Ureter (tissue), 1 donor: ENCODE data around the gene EIF4G1. TPM values are rescaled to one million over a fixed set of nuclear protein-coding genes. Genes with fewer than 3 reads are reported as not detected.
A peak's percentile ranks its signal among the peaks of the same experiment; 100 is the strongest.
"Not testable (repeated sequence)": the region's sequence is repeated elsewhere in the genome, so short reads cannot be mapped to it uniquely, and the experiment has no call there.

Experiments
- DNase-seq: peaks from one replicate; pipeline ENCODE4 v3.0.0-alpha.2; 2020; ENCODE audit warnings: low spot score
- total RNA-seq: library from RNA; stranded (reverse); gene quantifications from one replicate; pipeline ENCODE4 v1.2.4, GENCODE V29; 2023
- donor health status: DM: yes; HTN: yes; CAD: no.

EIF4G1 gene, protein sequence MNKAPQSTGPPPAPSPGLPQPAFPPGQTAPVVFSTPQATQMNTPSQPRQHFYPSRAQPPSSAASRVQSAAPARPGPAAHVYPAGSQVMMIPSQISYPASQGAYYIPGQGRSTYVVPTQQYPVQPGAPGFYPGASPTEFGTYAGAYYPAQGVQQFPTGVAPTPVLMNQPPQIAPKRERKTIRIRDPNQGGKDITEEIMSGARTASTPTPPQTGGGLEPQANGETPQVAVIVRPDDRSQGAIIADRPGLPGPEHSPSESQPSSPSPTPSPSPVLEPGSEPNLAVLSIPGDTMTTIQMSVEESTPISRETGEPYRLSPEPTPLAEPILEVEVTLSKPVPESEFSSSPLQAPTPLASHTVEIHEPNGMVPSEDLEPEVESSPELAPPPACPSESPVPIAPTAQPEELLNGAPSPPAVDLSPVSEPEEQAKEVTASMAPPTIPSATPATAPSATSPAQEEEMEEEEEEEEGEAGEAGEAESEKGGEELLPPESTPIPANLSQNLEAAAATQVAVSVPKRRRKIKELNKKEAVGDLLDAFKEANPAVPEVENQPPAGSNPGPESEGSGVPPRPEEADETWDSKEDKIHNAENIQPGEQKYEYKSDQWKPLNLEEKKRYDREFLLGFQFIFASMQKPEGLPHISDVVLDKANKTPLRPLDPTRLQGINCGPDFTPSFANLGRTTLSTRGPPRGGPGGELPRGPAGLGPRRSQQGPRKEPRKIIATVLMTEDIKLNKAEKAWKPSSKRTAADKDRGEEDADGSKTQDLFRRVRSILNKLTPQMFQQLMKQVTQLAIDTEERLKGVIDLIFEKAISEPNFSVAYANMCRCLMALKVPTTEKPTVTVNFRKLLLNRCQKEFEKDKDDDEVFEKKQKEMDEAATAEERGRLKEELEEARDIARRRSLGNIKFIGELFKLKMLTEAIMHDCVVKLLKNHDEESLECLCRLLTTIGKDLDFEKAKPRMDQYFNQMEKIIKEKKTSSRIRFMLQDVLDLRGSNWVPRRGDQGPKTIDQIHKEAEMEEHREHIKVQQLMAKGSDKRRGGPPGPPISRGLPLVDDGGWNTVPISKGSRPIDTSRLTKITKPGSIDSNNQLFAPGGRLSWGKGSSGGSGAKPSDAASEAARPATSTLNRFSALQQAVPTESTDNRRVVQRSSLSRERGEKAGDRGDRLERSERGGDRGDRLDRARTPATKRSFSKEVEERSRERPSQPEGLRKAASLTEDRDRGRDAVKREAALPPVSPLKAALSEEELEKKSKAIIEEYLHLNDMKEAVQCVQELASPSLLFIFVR (N-terminal part only)
- 351 TPM for total RNA-seq

DNA sequence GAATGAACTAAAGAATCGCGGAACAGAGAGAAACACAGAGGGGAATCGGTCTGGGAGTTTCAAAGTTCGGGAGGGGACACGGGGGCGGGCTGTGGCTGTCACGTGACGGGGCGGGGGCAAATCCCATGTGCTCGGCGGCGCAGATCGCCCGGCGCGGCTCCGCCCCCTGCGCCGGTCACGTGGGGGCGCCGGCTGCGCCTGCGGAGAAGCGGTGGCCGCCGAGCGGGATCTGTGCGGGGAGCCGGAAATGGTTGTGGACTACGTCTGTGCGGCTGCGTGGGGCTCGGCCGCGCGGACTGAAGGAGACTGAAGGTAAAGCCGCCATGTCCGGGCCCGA is at the start of gene EIF4G1:
EIF4G1 (plus strand) TSS at position 244 of the 337 bp plus-strand sequence. CDS start 1,191 bp downstream, outside the sequence.
- DNase-seq = peak; percentile 95

GRCh38 chr3:184267249-184267648 is 47.2 kb upstream of the EIF4G1 start:
- not testable (repeated sequence) for DNase-seq

DNA sequence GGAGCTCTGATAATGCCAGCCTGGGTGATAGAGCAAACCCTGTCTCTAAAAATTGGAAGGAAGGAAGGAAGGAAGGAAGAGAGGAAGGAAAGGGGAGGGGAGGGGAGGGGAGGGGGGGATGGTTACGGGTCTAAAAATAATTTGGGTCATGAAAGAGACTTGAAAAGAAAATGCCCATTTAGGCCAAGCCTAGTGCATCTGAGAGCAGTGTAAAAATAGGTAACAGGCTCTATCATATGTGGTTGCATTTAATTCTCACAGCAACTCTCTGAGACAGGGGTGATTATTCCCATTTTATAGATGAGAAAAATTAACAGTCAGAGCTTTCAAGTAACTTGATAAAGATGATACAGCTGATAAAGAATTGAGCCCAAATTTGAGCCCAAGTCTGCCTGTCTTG is 42.1 kb upstream of the EIF4G1 start:
- no peak for DNase-seq

DNA sequence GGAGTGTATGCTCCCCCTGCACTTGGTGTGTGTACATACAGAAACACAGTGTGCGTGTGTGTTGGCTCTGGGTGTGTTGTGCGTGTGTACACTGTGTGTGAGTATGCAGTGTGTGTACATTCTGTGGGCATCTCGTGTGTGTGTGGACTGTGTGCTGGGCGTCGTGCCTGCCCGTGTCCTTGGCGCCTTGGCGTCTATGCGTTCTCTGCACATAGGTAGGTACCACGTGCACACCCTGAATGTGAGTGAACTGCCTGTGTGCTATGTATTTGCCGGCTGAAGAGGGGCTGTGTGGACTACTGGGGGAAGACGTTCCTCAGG is 39.1 kb upstream of the EIF4G1 start:
- DNase-seq = no peak

GRCh38 chr3:184275961-184276910 is 38.2 kb upstream of the EIF4G1 start, which contains the start of gene ECE2:
TSS of gene ECE2 (plus strand) at chr3:184276022. CDS start at chr3:184276154, 132 bp downstream.
- no peak for DNase-seq

- DNase-seq = no peak
These were observed 37.0 kb upstream of the EIF4G1 start for GRCh38 chr3:184277366-184277765.

DNA sequence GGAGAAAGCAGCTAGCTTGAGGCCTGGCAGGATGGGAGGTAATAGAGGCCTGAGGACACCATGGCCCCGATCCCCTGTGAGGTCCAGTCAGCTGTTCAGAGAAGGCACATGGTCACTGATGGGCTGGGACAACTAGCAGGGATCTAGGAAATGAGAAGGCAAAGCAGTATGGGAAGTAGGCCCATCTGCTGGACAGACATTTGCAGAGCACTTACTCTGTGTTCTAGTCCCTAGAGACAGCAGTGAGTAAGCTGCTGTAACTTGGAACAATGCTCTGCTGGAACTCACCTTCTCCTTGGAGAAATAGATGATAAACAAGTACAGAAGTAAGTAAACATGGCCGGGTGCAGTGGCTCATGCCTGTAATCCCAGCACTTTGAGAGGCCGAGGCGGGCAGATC is 31.5 kb upstream of the EIF4G1 start:
- no peak for DNase-seq

DNA sequence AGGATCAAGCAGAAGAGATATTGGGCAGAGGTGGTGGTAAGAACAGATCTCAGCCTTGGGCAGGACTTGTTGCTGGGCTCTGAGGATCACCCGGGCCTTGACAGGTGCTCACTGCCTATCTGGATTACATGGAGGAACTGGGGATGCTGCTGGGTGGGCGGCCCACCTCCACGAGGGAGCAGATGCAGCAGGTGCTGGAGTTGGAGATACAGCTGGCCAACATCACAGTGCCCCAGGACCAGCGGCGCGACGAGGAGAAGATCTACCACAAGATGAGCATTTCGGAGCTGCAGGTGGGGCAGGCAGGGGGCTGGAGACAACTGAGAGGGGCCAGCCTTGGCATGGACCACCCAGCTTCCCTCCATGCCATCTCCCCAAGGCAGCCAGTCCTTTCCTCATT is 30.7 kb upstream of the EIF4G1 start:
- no peak for DNase-seq

DNA sequence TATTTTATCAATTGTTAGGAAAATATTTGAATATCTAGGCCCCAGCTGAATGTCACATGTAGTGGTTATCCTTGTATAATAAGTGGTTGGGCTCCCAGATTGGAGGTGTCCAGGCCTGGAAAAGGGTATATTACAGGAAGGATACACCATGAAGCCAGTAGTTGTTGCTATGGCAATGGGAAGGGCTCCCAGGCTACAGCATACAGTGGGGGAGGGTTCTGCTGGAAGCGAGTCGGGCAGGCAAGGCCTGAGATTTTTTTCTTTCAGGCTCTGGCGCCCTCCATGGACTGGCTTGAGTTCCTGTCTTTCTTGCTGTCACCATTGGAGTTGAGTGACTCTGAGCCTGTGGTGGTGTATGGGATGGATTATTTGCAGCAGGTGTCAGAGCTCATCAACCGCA is 29.7 kb upstream of the EIF4G1 start:
- DNase-seq = no peak

DNA sequence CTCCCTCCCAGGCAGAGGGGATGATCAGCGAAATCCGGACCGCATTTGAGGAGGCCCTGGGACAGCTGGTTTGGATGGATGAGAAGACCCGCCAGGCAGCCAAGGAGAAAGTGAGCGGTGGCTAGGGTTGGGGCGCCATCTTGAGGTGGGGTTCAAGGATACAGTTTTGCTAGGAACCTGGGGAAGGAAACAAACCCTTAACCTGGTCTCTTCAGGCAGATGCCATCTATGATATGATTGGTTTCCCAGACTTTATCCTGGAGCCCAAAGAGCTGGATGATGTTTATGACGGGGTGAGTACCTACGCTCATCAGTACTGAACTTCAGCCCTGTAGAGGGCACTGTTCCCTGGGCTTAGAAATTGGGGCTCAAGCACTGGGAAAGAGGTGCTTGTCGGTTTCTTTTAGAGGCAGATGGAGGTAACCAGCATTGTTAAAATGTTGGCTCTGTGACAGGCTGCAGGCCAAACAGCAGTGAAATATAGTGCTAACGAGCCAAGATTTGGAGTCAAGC is 24.9 kb upstream of the EIF4G1 start:
- no peak for DNase-seq

DNA sequence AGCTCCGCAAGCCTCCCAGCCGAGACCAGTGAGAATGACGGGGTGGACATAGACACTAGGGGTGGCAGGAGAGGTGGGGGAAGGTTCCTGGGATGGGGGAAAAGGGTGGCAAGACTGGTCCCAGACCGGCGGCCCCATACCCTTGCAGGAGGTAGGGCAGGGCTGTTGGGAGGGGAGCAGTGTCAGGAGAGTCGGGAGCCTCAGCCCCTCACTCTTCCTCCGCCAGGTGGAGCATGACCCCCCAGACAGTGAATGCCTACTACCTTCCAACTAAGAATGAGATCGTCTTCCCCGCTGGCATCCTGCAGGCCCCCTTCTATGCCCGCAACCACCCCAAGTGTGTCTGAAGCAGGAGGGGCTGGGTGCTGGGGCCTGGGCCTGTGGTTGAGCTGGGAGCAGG is 24.1 kb upstream of the EIF4G1 start:
- DNase-seq = no peak

DNA sequence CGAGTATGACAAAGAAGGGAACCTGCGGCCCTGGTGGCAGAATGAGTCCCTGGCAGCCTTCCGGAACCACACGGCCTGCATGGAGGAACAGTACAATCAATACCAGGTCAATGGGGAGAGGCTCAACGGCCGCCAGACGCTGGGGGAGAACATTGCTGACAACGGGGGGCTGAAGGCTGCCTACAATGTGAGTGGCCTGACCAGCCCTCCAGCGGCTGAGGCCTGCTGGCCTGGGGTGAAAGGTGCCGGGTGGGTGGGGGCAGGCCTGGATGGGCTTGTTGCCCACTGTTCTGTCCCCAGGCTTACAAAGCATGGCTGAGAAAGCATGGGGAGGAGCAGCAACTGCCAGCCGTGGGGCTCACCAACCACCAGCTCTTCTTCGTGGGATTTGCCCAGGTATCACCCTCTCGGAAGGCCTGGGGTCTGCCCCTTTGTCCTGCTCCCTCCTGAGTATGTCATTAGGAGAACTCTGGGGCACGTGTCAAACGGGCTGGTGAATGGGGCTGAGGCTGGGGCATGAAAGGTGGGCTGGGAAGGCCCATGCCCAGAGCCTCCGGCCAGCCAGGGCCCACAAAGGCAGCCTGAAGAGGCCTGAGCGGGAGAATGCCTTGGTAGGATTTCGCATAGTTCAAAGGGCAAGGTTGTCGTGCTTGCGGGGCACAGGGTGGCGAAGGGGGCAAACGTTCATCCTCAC is 23.2 kb upstream of the EIF4G1 start:
- DNase-seq = no peak

- DNase-seq = no peak
These were observed 22.5 kb upstream of the EIF4G1 start for GRCh38 chr3:184291738-184292445.

DNA sequence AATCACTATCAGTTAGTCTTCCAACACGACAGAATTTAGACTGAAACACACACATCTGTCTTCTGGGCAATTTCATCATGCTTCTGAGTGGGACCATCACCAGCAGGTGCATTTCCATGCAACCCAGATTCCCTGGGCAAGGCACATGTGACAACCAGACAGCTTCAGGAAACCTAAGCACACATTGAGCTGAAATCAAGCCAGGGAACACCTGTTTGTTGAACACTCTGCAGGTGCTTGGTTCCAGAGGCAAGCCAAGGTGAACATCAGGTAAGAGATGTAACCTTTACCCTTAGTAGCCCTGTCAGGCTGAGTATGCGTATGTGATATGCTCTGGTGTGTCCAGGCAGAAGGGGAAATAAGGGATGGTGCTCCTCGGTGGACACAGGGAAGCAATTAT is 18.6 kb upstream of the EIF4G1 start:
- DNase-seq = no peak

DNA sequence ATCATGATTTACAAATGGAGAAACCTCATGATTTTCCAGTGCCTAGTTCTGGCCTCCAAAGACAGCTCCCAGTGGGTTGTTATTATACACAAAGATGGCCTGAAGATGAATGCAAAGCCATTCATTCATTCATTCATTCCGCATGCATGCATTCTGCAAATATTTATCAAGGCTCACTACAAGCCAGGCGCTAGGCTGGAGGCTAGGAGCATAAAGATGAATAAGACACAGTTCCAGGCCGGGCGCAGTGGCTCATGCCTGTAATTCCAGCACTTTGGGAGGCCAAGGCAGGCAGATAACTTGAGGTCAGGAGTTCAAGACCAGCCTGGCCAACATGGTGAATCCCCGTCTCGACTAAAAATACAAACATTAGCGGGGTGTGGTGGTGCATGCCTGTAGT is 17.8 kb upstream of the EIF4G1 start:
- DNase-seq = no peak

GRCh38 chr3:184298759-184299487 is 15.5 kb upstream of the EIF4G1 start, which contains the start of gene PSMD2:
TSS of gene PSMD2 (plus strand) at chr3:184299241. CDS start at chr3:184299267, 26 bp downstream.
- peak; percentile 98 for DNase-seq

DNA sequence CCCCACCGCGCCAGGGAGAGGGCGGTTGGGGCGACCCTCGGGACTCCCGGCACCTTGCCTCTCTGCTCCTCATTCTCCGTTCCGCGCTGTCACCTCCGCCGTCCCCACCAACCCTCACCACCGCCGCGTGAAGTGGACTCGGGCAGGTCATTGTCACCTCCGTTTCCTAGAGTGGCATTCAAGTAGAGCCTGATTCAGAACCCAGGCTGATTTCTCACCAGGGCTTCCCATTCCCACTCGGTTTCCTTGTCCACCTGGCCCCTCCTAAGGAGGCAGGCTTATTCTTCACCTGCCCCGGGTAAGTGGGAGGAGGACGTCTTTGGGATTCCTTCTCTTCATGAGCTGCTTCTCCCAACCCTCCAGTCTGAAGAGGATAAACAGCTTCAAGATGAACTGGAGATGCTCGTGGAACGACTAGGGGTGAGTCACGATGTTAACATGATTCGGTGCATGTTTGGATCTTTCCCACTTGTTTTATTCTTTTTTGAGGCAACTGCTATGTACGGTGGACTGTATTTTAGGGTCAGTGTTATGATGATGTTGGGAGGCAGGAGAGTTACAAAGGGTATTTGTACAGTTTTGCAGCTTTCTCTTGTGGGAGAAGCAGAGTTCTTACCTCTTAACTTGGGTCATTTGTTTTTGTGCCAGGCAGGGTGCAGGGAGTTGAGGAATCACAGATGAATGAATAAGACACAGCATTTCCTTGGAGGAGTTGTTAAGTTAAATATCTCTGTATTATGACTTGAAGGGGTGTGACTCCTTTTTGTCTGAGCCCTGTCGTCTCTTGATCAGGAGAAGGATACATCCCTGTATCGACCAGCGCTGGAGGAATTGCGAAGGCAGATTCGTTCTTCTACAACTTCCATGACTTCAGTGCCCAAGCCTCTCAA is 14.7 kb upstream of the EIF4G1 start:
- DNase-seq = peak; percentile 62

DNA sequence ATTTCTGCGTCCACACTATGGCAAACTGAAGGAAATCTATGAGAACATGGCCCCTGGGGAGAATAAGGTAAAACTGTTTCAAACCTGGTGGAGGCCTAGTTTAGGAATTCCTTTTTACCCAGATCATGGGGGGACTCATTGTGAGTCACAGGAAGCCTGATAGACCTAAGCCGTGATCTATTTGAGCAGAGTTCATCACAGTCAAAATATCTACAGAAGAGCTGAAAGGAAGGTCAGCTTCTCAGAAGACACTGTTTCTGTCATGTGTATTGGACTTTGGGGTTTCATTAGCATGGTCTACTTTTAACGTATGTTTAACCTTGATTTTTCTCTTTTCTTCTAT is 14.1 kb upstream of the EIF4G1 start:
- no peak for DNase-seq
